Esophagus muscularis mucosa (tissue), 4 donors: Measurements from ENCODE around the gene SLC35A3. TPM values are rescaled to one million over a fixed set of nuclear protein-coding genes. Genes with fewer than 3 reads are reported as not detected.

Source experiments
- DNase-seq: peaks from one replicate; pipeline ENCODE4 v3.0.0-alpha.2; 2017; ENCODE audit errors: extremely low spot score
- H3K27ac ChIP-seq, 4 donors: fragments of 200-600 bp; sonication (generic); replicated peaks in 1 of 4; 1 replicate in 3 of 4; 2 replicates in 1 of 4; pipeline ENCODE4 v1.5.1; 2016 to 2019; ENCODE audit warnings: mild to moderate bottlenecking in 1 of 4
- H3K27me3 ChIP-seq, 4 donors: fragments of 200-600 bp; sonication (generic); one replicate each; pipeline versions ENCODE4 v1.5.1 to v1.6.0; 2016 to 2019
- H3K36me3 ChIP-seq, 4 donors: fragments of 200-600 bp; sonication (generic); one replicate each; pipeline ENCODE4 v1.5.1; 2016 to 2019
- H3K4me1 ChIP-seq, 4 donors: fragments of 200-600 bp; sonication (generic); one replicate each; pipeline ENCODE4 v1.5.1; 2016 to 2019
- H3K4me3 ChIP-seq, 4 donors: fragments of 200-600 bp; sonication (generic); 1 replicate in 2 of 4; 2 replicates in 2 of 4; pipeline ENCODE4 v1.5.1; 2016 to 2019; ENCODE audit warnings: mild to moderate bottlenecking in 4 of 4, moderate library complexity in 1 of 4
- H3K9me3 ChIP-seq, 4 donors: fragments of 200-600 bp; sonication (generic); 1 replicate in 3 of 4; 2 replicates in 1 of 4; pipeline ENCODE4 v1.5.1; 2016 to 2019
- CTCF ChIP-seq, 3 experiments: fragments of 200-600 bp in 2 of 3; fragments of 450-650 bp in 1 of 3; sonication (generic) in 2 of 3; IDR thresholded peaks; one replicate each; pipeline ENCODE4 v1.5.1; 2017 to 2019; ENCODE audit warnings: antibody characterized with exemption in 3 of 3, mild to moderate bottlenecking in 2 of 3, moderate library complexity in 1 of 3
- EP300 ChIP-seq: sonication (generic); formaldehyde crosslinking; IDR thresholded peaks from one replicate; pipeline ENCODE4 v1.6.1; 2017; ENCODE audit warnings: antibody characterized with exemption
- POLR2A ChIP-seq: fragments of 450-650 bp; IDR thresholded peaks from one replicate; pipeline ENCODE4 v1.6.1; 2017; ENCODE audit warnings: antibody characterized with exemption, moderate library complexity, mild to moderate bottlenecking, low read depth
- POLR2AphosphoS5 ChIP-seq, 2 donors: sonication (generic); formaldehyde crosslinking; IDR thresholded peaks; one replicate each; pipeline ENCODE4 v1.6.1; 2017; ENCODE audit warnings: antibody characterized with exemption in 2 of 2
- WGBS: methylation state at CpG from one replicate; pipeline ENCODE4 v1.1.5; 2018; 5-methylcytosine and 5-hydroxymethylcytosine counted together
- intact Hi-C: fragments of 100-400 bp; cut with DNase I; formaldehyde crosslinking; loops from one replicate; pipeline ENCODE4 v1.15.1; 2023
- total RNA-seq, 4 donors: library from RNA; depleted of rRNA; stranded (reverse); fragments of >200 nt; gene quantifications; one replicate each; pipeline versions ENCODE4 v1.1.0 to v1.2.1, GENCODE V29; 2016

Gene SLC35A3
- total RNA-seq, 4 donors from 2014 or later = 16.8 to 24.6 (median 22.9) TPM

- Histone ChIP-seq H3K27me3 (no peaks in the 10 kb centered on the region), H3K27ac (no peak overlapping the region), H3K4me3 (no peak overlapping the region), H3K4me1 (no peaks in the 10 kb centered on the region), H3K9me3 (no peaks in the 10 kb centered on the region), H3K36me3 (no peaks in the 10 kb centered on the region)
- WGBS = 94% methylated on average over 1 of the region's 1 CpG
- intact Hi-C loops = no loop called here
- no peak for DNase-seq
- no peak for TF ChIP-seq POLR2AphosphoS5 (IDR thresholded peaks at IDR 0.05)
- no peak for TF ChIP-seq CTCF (IDR thresholded peaks at IDR 0.05)
- no peak for TF ChIP-seq POLR2A
- no peak for TF ChIP-seq EP300
Observed at GRCh38 chr1:99942723-99943122, 27.1 kb upstream of the SLC35A3 start.

- TF ChIP-seq POLR2AphosphoS5 (IDR thresholded peaks at IDR 0.05) (no peak), CTCF (IDR thresholded peaks at IDR 0.05) (no peak), EP300 (no peak), POLR2A (no peak)
- intact Hi-C loops = no loop called here
- Histone ChIP-seq H3K4me1 (no peaks in the 10 kb centered on the region), H3K27me3 (no peaks in the 10 kb centered on the region), H3K27ac (no peak overlapping the region), H3K36me3 (no peaks in the 10 kb centered on the region), H3K9me3 (no peaks in the 10 kb centered on the region), H3K4me3 (no peak overlapping the region)
- 72% methylated on average over 7 of the region's 7 CpGs for WGBS
- DNase-seq = no peak
Observed at GRCh38 chr1:99943223-99943794, 26.5 kb upstream of the SLC35A3 start.

GRCh38 chr1:99944192-99944591 is 25.6 kb upstream of the SLC35A3 start:
- WGBS = 87% methylated on average over 1 of the region's 1 CpG
- intact Hi-C loops = no loop called here
- H3K4me1 ChIP-seq = no peaks in the 10 kb centered on the region
- no peak for DNase-seq
- no peaks in the 10 kb centered on the region for H3K27me3 ChIP-seq
- no peaks in the 10 kb centered on the region for H3K36me3 ChIP-seq
- no peaks in the 10 kb centered on the region for H3K9me3 ChIP-seq
- H3K27ac ChIP-seq = no peak overlapping the region
- H3K4me3 ChIP-seq = no peak overlapping the region
- TF ChIP-seq POLR2A (no peak), EP300 (no peak), POLR2AphosphoS5 (IDR thresholded peaks at IDR 0.05) (no peak), CTCF (IDR thresholded peaks at IDR 0.05) (no peak)

GRCh38 chr1:99945174-99945573 is 24.6 kb upstream of the SLC35A3 start:
- Histone ChIP-seq H3K27ac (no peak overlapping the region), H3K4me1 (no peaks in the 10 kb centered on the region), H3K4me3 (no peak overlapping the region), H3K36me3 (no peaks in the 10 kb centered on the region), H3K27me3 (no peaks in the 10 kb centered on the region), H3K9me3 (no peaks in the 10 kb centered on the region)
- intact Hi-C loops = no loop called here
- TF ChIP-seq CTCF (IDR thresholded peaks at IDR 0.05) (no peak), EP300 (no peak), POLR2AphosphoS5 (IDR thresholded peaks at IDR 0.05) (no peak), POLR2A (no peak)
- no peak for DNase-seq
- WGBS = 92% methylated on average over 1 of the region's 1 CpG

- Histone ChIP-seq H3K27ac (no peak overlapping the region), H3K27me3 (no peaks in the 10 kb centered on the region), H3K4me3 (no peak overlapping the region), H3K4me1 (no peaks in the 10 kb centered on the region), H3K36me3 (no peaks in the 10 kb centered on the region), H3K9me3 (no peaks in the 10 kb centered on the region)
- no peak for DNase-seq
- no peak for TF ChIP-seq EP300
- no peak for TF ChIP-seq CTCF (IDR thresholded peaks at IDR 0.05)
- TF ChIP-seq POLR2AphosphoS5 (IDR thresholded peaks at IDR 0.05) = no peak
- TF ChIP-seq POLR2A = no peak
- intact Hi-C loops = no loop called here
- 79% methylated on average over 3 of the region's 3 CpGs for WGBS
Observed at GRCh38 chr1:99950486-99950885, 19.3 kb upstream of the SLC35A3 start.
